Naive thymus-derived CD4-positive, alpha-beta T cell (primary cell): ENCODE data around the gene JAKMIP1. TPM values are rescaled to one million over a fixed set of nuclear protein-coding genes. Genes with fewer than 3 reads are reported as not detected.

Experiments
- ATAC-seq: fragments of 150-1000 bp; cut with Tn5 transposase; 2 replicates; pipeline ENCODE4 v1.10.0; 2021; ENCODE audit warnings: mild to moderate bottlenecking, moderate library complexity
- CTCF ChIA-PET: fragments of 350-600 bp; sonication (Branson Sonifier 250); formaldehyde crosslinking; loops from one replicate; lab custom pipeline; 2021; ENCODE audit warnings: antibody characterized with exemption; lab: Charles Lee
- POLR2A ChIA-PET: fragments of 350-600 bp; sonication (Branson Sonifier 250); formaldehyde crosslinking; loops from one replicate; lab custom pipeline; 2021; ENCODE audit warnings: antibody characterized with exemption, inconsistent platforms; lab: Charles Lee
- DNase-seq, 9 donors: peaks; one replicate each; pipeline versions ENCODE4 v3.0.0 to v3.0.0-alpha.2; 2020 to 2022; ENCODE audit warnings: mixed read lengths in 1 of 9
- H3K27ac ChIP-seq: one replicate; pipeline ENCODE4 v1.7.0; 2013; ENCODE audit warnings: mild to moderate bottlenecking, low read depth, low read length, moderate library complexity
- H3K27me3 ChIP-seq, 2 donors: one replicate each; pipeline ENCODE4 v1.7.0; 2013; ENCODE audit warnings: low read length in 2 of 2, mild to moderate bottlenecking in 2 of 2, moderate library complexity in 2 of 2; ENCODE audit not compliant: control insufficient read depth in 2 of 2, insufficient read depth in 2 of 2
- H3K36me3 ChIP-seq, 3 experiments: 1 replicate in 2 of 3; 2 replicates in 1 of 3; pipeline ENCODE4 v1.7.0; 2013; ENCODE audit warnings: low read length in 3 of 3, mild to moderate bottlenecking in 3 of 3, moderate library complexity in 1 of 3; ENCODE audit not compliant: insufficient read depth in 3 of 3, control insufficient read depth in 2 of 3
- H3K4me1 ChIP-seq, 2 donors: one replicate each; pipeline ENCODE4 v1.7.0; 2013; ENCODE audit warnings: low read length in 2 of 2, mild to moderate bottlenecking in 2 of 2, moderate library complexity in 1 of 2; ENCODE audit not compliant: control insufficient read depth in 2 of 2, insufficient read depth in 2 of 2
- H3K4me3 ChIP-seq: 2 replicates; pipeline ENCODE4 v1.7.0; 2013; ENCODE audit warnings: mild to moderate bottlenecking, low read length
- H3K9me3 ChIP-seq, 3 experiments: 1 replicate in 2 of 3; 2 replicates in 1 of 3; pipeline ENCODE4 v1.7.0; 2013; ENCODE audit warnings: low read length in 3 of 3; ENCODE audit not compliant: control insufficient read depth in 2 of 3
- H3K27ac Mint-ChIP-seq, 9 donors: one replicate each; pipeline ENCODE4 v1.8.0; 2020 to 2022; ENCODE audit warnings: mixed read lengths in 9 of 9, mild to moderate bottlenecking in 8 of 9, moderate library complexity in 5 of 9, inconsistent platforms in 2 of 9
- H3K27me3 Mint-ChIP-seq, 5 donors: one replicate each; pipeline ENCODE4 v1.8.0; 2021 to 2022; ENCODE audit warnings: mixed read lengths in 5 of 5, mild to moderate bottlenecking in 1 of 5
- H3K36me3 Mint-ChIP-seq, 5 donors: one replicate each; pipeline ENCODE4 v1.8.0; 2020 to 2022; ENCODE audit warnings: mixed read lengths in 5 of 5, mild to moderate bottlenecking in 3 of 5, inconsistent platforms in 1 of 5
- H3K4me1 Mint-ChIP-seq, 7 donors: one replicate each; pipeline ENCODE4 v1.8.0; 2020 to 2022; ENCODE audit warnings: mixed read lengths in 7 of 7, mild to moderate bottlenecking in 3 of 7, inconsistent platforms in 1 of 7
- H3K4me3 Mint-ChIP-seq, 10 donors: one replicate each; pipeline ENCODE4 v1.8.0; 2020 to 2022; ENCODE audit warnings: mild to moderate bottlenecking in 10 of 10, mixed read lengths in 10 of 10, moderate library complexity in 6 of 10, inconsistent platforms in 2 of 10
- H3K9me3 Mint-ChIP-seq, 11 donors: one replicate each; pipeline ENCODE4 v1.8.0; 2020 to 2022; ENCODE audit warnings: mixed read lengths in 11 of 11, mild to moderate bottlenecking in 4 of 11, inconsistent platforms in 1 of 11, moderate library complexity in 1 of 11
- intact Hi-C, 2 donors: fragments of 100-400 bp; cut with micrococcal nuclease; formaldehyde crosslinking; loops; one replicate each; pipeline ENCODE4 v1.15.1; 2023
- polyA plus RNA-seq, 2 donors: library from polyadenylated mRNA; unstranded; fragments of 300-500 nt; fragmentation: Illumina TruSeq; gene quantifications; one replicate each; pipeline ENCODE4 v1.2.3, GENCODE V29; 2021
- total RNA-seq, 6 experiments: library from RNA in 5 of 6; stranded (reverse) in 5 of 6; gene quantifications; 1 replicate in 5 of 6; 2 replicates in 1 of 6; pipeline ENCODE4 v1.2.3 and lab custom pipeline; 2021 to 2026

Gene JAKMIP1
- total and polyA plus RNA-seq, 7 experiments from 2014 or later, result 0.21 to 15.3 (median 2.4) TPM; not detected in 3

- DNase-seq (no peak), ATAC-seq (no peak)
- Histone ChIP-seq H3K36me3 (peaks cover 0 to 22% (median 0%) of the 10 kb centered on the region in 3 experiments), H3K4me3 (no peak overlapping the region), H3K9me3 (no peaks in the 10 kb centered on the region), H3K4me1 (no peaks in the 10 kb centered on the region), H3K27me3 (no peaks in the 10 kb centered on the region), H3K27ac (no peak overlapping the region)
- Mint-ChIP-seq H3K9me3 (peaks cover 0 to 4% (median 0%) of the 10 kb centered on the region in 11 donors), H3K36me3 (peaks cover 0 to 23% (median 0%) of the 10 kb centered on the region in 5 donors), H3K4me1 (no peaks in the 10 kb centered on the region), H3K27me3 (peaks cover 0 to 5% (median 0%) of the 10 kb centered on the region in 5 donors), H3K27ac (no peak overlapping the region), H3K4me3 (no peak overlapping the region)
- ChIA-PET POLR2A (no interaction called here), CTCF (no interaction called here)
- intact Hi-C loops, result no loop called here
These were observed 121.8 kb downstream of the JAKMIP1 start for GRCh38 chr4:6078560-6078959.

DNA sequence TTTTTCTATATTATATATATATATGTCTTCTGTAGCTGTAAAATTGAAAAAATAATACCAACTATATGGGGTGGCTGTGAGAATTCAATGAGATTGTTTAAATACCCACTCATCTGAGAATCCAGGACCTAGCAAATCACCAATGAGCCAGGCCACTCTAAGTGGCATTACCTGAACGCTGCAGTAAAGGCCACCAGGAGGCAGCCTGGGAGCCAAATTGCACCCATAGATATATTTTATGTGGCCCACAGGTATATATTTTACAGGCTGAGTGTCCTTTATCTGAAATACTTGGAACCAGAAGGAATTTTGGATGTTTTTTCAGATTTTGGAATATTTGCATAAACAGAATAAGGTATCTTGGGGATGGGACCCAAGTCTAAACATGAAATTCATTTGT, 124.0 kb downstream of the JAKMIP1 start:
- H3K4me1 ChIP-seq, result no peaks in the 10 kb centered on the region
- no peak overlapping the region for H3K27ac ChIP-seq
- peaks cover 0 to 18% (median 0%) of the 10 kb centered on the region in 5 donors for H3K36me3 Mint-ChIP-seq
- H3K9me3 ChIP-seq, result no peaks in the 10 kb centered on the region
- H3K27ac Mint-ChIP-seq, result no peak overlapping the region
- H3K27me3 Mint-ChIP-seq, result peaks cover 0 to 10% (median 0%) of the 10 kb centered on the region in 5 donors
- H3K4me3 Mint-ChIP-seq, result no peak overlapping the region
- ATAC-seq (no peak), DNase-seq (no peak)
- H3K9me3 Mint-ChIP-seq, result peaks cover 0 to 4% (median 0%) of the 10 kb centered on the region in 11 donors
- intact Hi-C loops, result loop anchor here in 1 of 2 donors (2.0 kb wide), 1 partner anchor 250 kb away; no protein-coding TSS in a partner anchor
- POLR2A ChIA-PET, result no interaction called here
- H3K4me1 Mint-ChIP-seq, result no peaks in the 10 kb centered on the region
- CTCF ChIA-PET, result no interaction called here
- H3K27me3 ChIP-seq, result no peaks in the 10 kb centered on the region
- H3K4me3 ChIP-seq, result no peak overlapping the region
- H3K36me3 ChIP-seq, result peaks cover 0 to 13% (median 0%) of the 10 kb centered on the region in 3 experiments

GRCh38 chr4:6074758-6075157, 125.6 kb downstream of the JAKMIP1 start:
- intact Hi-C loops, result no loop called here
- peaks cover 0 to 10% (median 0%) of the 10 kb centered on the region in 3 experiments for H3K36me3 ChIP-seq
- H3K4me1 Mint-ChIP-seq, result no peaks in the 10 kb centered on the region
- DNase-seq (no peak), ATAC-seq (no peak)
- H3K4me1 ChIP-seq, result no peaks in the 10 kb centered on the region
- no peak overlapping the region for H3K4me3 Mint-ChIP-seq
- POLR2A ChIA-PET, result no interaction called here
- H3K4me3 ChIP-seq, result no peak overlapping the region
- peaks cover 0 to 16% (median 0%) of the 10 kb centered on the region in 5 donors for H3K27me3 Mint-ChIP-seq
- H3K9me3 Mint-ChIP-seq, result no peaks in the 10 kb centered on the region
- peaks cover 0 to 6% (median 0%) of the 10 kb centered on the region in 5 donors for H3K36me3 Mint-ChIP-seq
- no peak overlapping the region for H3K27ac Mint-ChIP-seq
- H3K27me3 ChIP-seq, result no peaks in the 10 kb centered on the region
- H3K9me3 ChIP-seq, result no peaks in the 10 kb centered on the region
- no peak overlapping the region for H3K27ac ChIP-seq
- CTCF ChIA-PET, result no interaction called here

GRCh38 chr4:6071959-6072720, 128.2 kb downstream of the JAKMIP1 start:
- H3K9me3 ChIP-seq, result no peaks in the 10 kb centered on the region
- POLR2A ChIA-PET, result no interaction called here
- no peak overlapping the region for H3K27ac ChIP-seq
- Mint-ChIP-seq H3K36me3 (peaks cover 0 to 4% (median 0%) of the 10 kb centered on the region in 5 donors), H3K27ac (no peak overlapping the region), H3K4me3 (no peak overlapping the region), H3K4me1 (no peaks in the 10 kb centered on the region), H3K9me3 (no peaks in the 10 kb centered on the region), H3K27me3 (peaks cover 0 to 23% (median 11%) of the 10 kb centered on the region in 5 donors)
- intact Hi-C loops, result no loop called here
- DNase-seq (no peak), ATAC-seq (no peak)
- H3K4me1 ChIP-seq, result no peaks in the 10 kb centered on the region
- H3K27me3 ChIP-seq, result no peaks in the 10 kb centered on the region
- H3K36me3 ChIP-seq, result peaks cover 0 to 6% (median 0%) of the 10 kb centered on the region in 3 experiments
- CTCF ChIA-PET, result no interaction called here
- H3K4me3 ChIP-seq, result no peak overlapping the region

GRCh38 chr4:6071191-6071958, 129.0 kb downstream of the JAKMIP1 start:
- H3K4me1 Mint-ChIP-seq, result peaks cover 0 to under 1% (median 0%) of the 10 kb centered on the region in 7 donors
- no peaks in the 10 kb centered on the region for H3K9me3 ChIP-seq
- H3K4me1 ChIP-seq, result no peaks in the 10 kb centered on the region
- H3K36me3 ChIP-seq, result peaks cover 0 to 6% (median 0%) of the 10 kb centered on the region in 3 experiments
- H3K36me3 Mint-ChIP-seq, result peaks cover 0 to 4% (median 0%) of the 10 kb centered on the region in 5 donors
- H3K27me3 ChIP-seq, result no peaks in the 10 kb centered on the region
- ATAC-seq (no peak), DNase-seq (no peak)
- CTCF ChIA-PET, result no interaction called here
- H3K9me3 Mint-ChIP-seq, result no peaks in the 10 kb centered on the region
- intact Hi-C loops, result no loop called here
- peaks cover 0 to 27% (median 12%) of the 10 kb centered on the region in 5 donors for H3K27me3 Mint-ChIP-seq
- no peak overlapping the region for H3K27ac Mint-ChIP-seq
- no peak overlapping the region for H3K4me3 ChIP-seq
- no peak overlapping the region for H3K27ac ChIP-seq
- H3K4me3 Mint-ChIP-seq, result no peak overlapping the region
- POLR2A ChIA-PET, result no interaction called here

DNA sequence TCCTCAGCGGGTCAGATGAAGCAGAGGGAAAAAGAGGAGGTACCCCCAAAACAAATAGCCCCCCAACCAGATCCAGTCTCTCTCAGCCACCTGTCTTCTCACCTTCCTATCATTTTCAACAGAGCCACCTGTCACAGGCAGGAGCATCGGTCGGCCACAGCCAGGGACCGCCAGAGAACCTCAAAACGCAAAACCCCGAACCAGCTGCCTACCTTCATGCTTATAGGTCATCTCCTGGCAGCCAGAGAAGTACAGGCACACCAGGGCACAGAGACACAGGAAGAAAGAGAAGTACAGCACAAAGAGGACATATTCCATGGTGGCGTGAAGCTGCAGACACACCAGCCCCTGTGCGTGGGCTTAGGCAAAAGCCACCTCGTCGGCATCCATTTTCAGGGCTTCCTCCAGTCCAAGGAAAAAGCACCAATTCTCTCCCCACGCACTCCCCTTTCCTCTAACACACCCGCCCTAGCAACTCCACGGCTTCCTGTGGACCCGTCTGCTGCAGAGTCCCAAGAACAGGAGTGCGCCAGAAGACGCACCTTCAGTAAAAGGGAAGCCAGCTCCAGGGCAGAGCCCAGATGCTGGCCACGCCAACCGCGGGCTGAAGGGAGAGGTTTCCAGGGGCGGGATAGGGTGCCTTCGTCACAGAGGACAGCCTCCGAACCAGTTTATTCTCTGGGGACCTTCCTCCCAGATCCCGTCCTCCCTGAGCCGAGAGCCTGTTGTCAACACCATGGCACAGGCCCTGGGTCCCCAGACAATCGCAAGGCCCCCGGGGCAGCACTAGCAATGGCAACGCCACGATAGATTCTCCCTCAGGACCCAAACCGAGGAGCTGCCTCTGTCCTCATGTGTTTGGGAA, 130.3 kb downstream of the JAKMIP1 start:
- H3K4me1 ChIP-seq, result no peaks in the 10 kb centered on the region
- Mint-ChIP-seq H3K36me3 (peaks cover 0 to 4% (median 0%) of the 10 kb centered on the region in 5 donors), H3K27ac (no peak overlapping the region), H3K4me3 (no peak overlapping the region), H3K27me3 (peaks cover 0 to 27% (median 12%) of the 10 kb centered on the region in 5 donors), H3K4me1 (peaks cover 0 to 4% (median 0%) of the 10 kb centered on the region in 7 donors), H3K9me3 (peaks cover 0 to 1% (median 0%) of the 10 kb centered on the region in 11 donors)
- intact Hi-C loops, result no loop called here
- ChIA-PET CTCF (no interaction called here), POLR2A (no interaction called here)
- H3K27ac ChIP-seq, result no peak overlapping the region
- peaks cover 0 to 6% (median 0%) of the 10 kb centered on the region in 3 experiments for H3K36me3 ChIP-seq
- DNase-seq (no peak), ATAC-seq (no peak)
- H3K4me3 ChIP-seq, result no peak overlapping the region
- no peaks in the 10 kb centered on the region for H3K9me3 ChIP-seq
- H3K27me3 ChIP-seq, result no peaks in the 10 kb centered on the region
